Prostate gland (tissue), 2 donors: ENCODE results near the gene NFIX.

Experiments used
- CTCF ChIP-seq, 4 experiments: fragments of 200-600 bp in 2 of 4; fragments of 450-650 bp in 2 of 4; sonication (generic) in 2 of 4; IDR thresholded peaks; 1 replicate in 3 of 4; 2 replicates in 1 of 4; pipeline ENCODE4 v1.5.1; 2016 to 2019; ENCODE audit warnings: antibody characterized with exemption in 4 of 4, mild to moderate bottlenecking in 2 of 4, moderate library complexity in 2 of 4
- POLR2A ChIP-seq: fragments of 450-650 bp; IDR thresholded peaks from one replicate; pipeline ENCODE4 v1.6.1; 2016; ENCODE audit warnings: antibody characterized with exemption, mild to moderate bottlenecking

GRCh38 chr19:12975221-12975741 is 20.0 kb upstream of the NFIX start:
- no peak for TF ChIP-seq POLR2A
- TF ChIP-seq CTCF (IDR thresholded peaks at IDR 0.05) = no peak
